RWPE2 (cell line): ENCODE measurements around the gene HVCN1.

Experiments used
- ATAC-seq: fragments of 200-7000 bp; cut with Tn5 transposase; 3 replicates; pipeline ENCODE4 v1.9.1; 2021; ENCODE audit warnings: low read depth
- DNase-seq: peaks from one replicate; pipeline ENCODE4 v3.0.0-alpha.2; 2020; ENCODE audit warnings: low spot score
- H3K27ac ChIP-seq: fragments of 450-650 bp; 2 replicates; pipeline ENCODE4 v1.5.1; 2017; ENCODE audit warnings: mild to moderate bottlenecking; ENCODE audit not compliant: poor library complexity, severe bottlenecking
- H3K27me3 ChIP-seq: fragments of 250-450 bp; sonication (Bioruptor Pico); 2 replicates; pipeline ENCODE4 v1.5.1; 2021; ENCODE audit warnings: mild to moderate bottlenecking, moderate library complexity; ENCODE audit not compliant: insufficient read depth, poor library complexity, severe bottlenecking
- H3K36me3 ChIP-seq: fragments of 250-450 bp; sonication (Bioruptor Pico); 2 replicates; pipeline ENCODE4 v1.5.1; 2020; ENCODE audit warnings: low read depth, mild to moderate bottlenecking, moderate library complexity
- H3K4me1 ChIP-seq: fragments of 250-450 bp; sonication (Bioruptor Pico); 2 replicates; pipeline ENCODE4 v1.5.1; 2021; ENCODE audit warnings: mild to moderate bottlenecking, moderate library complexity; ENCODE audit not compliant: insufficient read depth, poor library complexity, severe bottlenecking
- H3K4me3 ChIP-seq: fragments of 250-450 bp; sonication (Bioruptor Pico); 2 replicates; pipeline ENCODE4 v1.5.1; 2021; ENCODE audit warnings: mild to moderate bottlenecking, moderate library complexity; ENCODE audit not compliant: severe bottlenecking
- H3K9me3 ChIP-seq: fragments of 250-450 bp; sonication (Bioruptor Pico); 2 replicates; pipeline ENCODE4 v1.5.1; 2021; ENCODE audit warnings: mild to moderate bottlenecking, moderate library complexity; ENCODE audit not compliant: severe bottlenecking
- TF ChIP-seq, protein P1 (sequence below): fragments of 450-650 bp; IDR thresholded peaks from one replicate; pipeline ENCODE4 v1.5.1; 2017; ENCODE audit warnings: mild to moderate bottlenecking, moderate library complexity; ENCODE audit not compliant: poor library complexity, severe bottlenecking

HVCN1 gene

DNA sequence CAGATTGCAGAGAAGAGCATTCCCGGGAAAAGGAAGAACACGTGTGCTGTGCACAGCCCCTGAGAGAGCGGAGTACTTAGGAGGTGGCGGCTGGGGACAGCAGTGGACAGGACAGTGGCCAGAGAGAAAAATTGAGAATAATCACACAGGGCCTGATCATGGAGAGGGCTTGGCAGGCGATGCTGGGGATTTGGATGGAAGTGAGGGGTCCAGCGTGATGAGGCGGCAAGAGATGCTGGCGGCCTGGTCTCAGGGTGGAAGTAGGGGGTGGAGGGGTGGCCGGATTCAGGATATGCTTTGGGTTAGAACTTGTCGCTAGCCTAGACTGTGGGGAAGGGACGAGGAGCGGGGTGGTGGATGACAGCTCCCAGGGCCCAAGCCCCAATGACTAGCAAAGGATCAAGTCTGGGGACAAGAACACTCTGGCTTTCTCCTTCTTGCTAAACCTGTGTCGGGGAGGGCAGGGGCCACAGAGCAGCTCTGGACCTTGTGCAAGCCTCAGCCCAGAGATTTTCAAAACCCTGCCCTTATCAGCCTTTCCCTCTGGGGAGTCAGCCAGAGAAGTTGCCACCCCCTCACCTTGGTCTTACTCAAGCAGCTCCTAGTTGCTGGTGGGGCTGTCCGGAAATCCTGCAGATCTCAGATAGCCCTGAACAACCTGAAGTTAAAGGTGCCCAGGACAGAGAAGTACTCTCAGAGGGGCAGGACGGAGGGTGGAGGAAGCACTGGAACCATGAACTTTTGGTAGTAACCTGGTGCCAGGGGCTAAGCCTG, 1.3 kb downstream of the HVCN1 start:
- Histone ChIP-seq H3K36me3 (no peaks in the 10 kb centered on the region), H3K4me1 (no peaks in the 10 kb centered on the region), H3K4me3 (no peak overlapping the region), H3K27me3 (peaks cover 13% of the 10 kb centered on the region), H3K27ac (no peak overlapping the region), H3K9me3 (no peaks in the 10 kb centered on the region)
- DNase-seq (no peak), ATAC-seq (no peak)
- TF ChIP-seq, protein P1, sequence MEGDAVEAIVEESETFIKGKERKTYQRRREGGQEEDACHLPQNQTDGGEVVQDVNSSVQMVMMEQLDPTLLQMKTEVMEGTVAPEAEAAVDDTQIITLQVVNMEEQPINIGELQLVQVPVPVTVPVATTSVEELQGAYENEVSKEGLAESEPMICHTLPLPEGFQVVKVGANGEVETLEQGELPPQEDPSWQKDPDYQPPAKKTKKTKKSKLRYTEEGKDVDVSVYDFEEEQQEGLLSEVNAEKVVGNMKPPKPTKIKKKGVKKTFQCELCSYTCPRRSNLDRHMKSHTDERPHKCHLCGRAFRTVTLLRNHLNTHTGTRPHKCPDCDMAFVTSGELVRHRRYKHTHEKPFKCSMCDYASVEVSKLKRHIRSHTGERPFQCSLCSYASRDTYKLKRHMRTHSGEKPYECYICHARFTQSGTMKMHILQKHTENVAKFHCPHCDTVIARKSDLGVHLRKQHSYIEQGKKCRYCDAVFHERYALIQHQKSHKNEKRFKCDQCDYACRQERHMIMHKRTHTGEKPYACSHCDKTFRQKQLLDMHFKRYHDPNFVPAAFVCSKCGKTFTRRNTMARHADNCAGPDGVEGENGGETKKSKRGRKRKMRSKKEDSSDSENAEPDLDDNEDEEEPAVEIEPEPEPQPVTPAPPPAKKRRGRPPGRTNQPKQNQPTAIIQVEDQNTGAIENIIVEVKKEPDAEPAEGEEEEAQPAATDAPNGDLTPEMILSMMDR, result no peak

DNA sequence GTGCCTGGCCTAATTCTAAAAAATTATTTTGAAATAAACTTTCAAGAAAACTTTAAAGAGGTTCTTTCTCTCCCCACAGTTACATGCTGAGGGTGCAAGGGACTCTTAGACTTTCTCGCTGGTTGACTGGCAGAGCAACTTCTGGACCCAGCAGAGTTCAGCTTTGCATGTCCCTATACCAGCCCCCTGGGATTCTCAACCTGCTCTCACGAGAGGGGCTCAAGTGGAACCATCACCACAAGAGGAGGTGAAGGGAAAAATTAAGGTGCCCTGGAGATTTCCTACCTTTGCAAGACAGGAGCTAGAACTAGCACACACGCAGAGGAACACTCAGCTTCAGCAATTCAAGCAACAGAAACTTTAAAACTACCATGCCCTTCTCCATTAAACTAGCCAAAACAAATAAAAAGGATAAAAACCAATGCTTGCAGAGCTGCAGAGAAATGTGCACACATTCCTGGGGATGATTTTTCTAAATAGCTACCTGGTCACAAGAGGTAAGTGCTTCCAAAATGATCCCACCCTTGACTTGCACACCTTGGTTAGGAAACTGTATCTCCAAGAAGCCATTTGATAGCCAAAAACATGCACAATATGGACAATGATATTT, 2.5 kb downstream of the HVCN1 start:
- ATAC-seq (no peak), DNase-seq (no peak)
- no peak overlapping the region for H3K27ac ChIP-seq
- TF ChIP-seq, protein P1, result no peak
- H3K9me3 ChIP-seq, result no peaks in the 10 kb centered on the region
- H3K36me3 ChIP-seq, result no peaks in the 10 kb centered on the region
- no peak overlapping the region for H3K4me3 ChIP-seq
- peaks cover 13% of the 10 kb centered on the region for H3K27me3 ChIP-seq
- no peaks in the 10 kb centered on the region for H3K4me1 ChIP-seq

DNA sequence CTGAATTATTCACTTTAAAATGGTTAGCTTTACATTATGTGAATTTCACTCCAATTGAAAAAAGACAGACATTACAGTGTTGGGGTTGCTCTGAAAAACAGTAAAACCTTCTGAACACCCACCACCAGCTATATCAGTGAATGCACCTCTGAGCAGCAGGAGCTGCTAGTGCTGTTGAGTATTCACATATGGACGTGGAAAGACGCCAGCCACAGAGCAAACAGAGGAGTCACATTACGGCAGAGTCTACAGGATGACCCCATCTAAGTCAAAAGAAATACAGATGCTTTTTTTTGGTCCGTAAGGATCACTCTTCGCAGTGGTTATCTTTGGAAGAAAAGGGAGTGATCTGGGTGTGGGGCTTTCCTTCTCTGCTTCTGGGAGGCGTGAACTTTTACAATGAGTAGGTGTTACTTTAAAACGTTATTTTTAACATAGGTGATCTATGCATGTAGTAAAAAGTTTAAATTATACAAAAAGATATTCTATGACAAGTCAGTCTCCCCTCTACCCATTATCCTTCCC, 4.5 kb downstream of the HVCN1 start:
- TF ChIP-seq, protein P1, result no peak
- Histone ChIP-seq H3K27me3 (peaks cover 13% of the 10 kb centered on the region), H3K9me3 (no peaks in the 10 kb centered on the region), H3K27ac (no peak overlapping the region), H3K36me3 (no peaks in the 10 kb centered on the region), H3K4me1 (no peaks in the 10 kb centered on the region), H3K4me3 (no peak overlapping the region)
- DNase-seq, result no peak
- no peak for ATAC-seq

DNA sequence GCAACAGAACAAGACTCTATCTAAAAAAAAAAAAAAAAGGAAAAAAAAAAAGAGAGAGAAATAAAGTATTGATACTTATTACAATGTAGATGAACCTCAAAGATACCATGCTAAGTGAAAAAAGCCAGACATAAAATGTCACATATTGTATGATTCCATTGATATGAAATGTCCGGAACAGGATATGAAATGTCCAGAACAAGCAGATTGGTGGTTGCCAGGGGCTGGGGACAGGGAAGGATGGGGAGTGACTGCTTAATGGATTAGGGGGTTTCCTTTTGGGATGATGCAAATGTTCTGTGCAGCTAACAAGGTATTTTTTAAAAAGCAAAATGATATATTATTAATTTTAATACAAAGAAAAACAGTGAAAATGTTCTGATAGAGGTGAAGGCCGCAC, 5.0 kb downstream of the HVCN1 start:
- no peak overlapping the region for H3K4me3 ChIP-seq
- H3K27me3 ChIP-seq, result peaks cover 13% of the 10 kb centered on the region
- no peaks in the 10 kb centered on the region for H3K9me3 ChIP-seq
- H3K36me3 ChIP-seq, result no peaks in the 10 kb centered on the region
- no peaks in the 10 kb centered on the region for H3K4me1 ChIP-seq
- DNase-seq (no peak), ATAC-seq (no peak)
- no peak overlapping the region for H3K27ac ChIP-seq
- TF ChIP-seq, protein P1, result no peak

DNA sequence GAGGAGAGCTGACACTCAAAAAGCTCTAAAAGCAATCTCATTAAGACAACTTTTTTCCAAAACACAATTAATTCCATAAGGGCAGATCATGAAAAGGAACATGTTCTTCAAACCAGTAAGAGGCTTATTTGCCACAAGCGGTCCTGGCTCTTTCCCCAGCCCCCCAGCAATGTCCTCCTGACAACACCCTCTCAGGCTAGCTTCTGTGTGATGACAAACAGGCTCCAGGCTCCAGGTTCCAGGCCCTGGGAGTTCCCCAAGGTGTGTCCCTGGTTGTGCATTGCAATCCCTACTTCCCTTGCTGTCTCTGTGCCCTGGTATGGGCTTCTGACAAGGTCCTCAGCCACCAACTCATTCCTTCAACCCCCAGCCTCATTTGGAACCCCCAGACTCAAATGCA, 8.9 kb downstream of the HVCN1 start:
- no peaks in the 10 kb centered on the region for H3K4me1 ChIP-seq
- TF ChIP-seq, protein P1, result no peak
- no peak overlapping the region for H3K27ac ChIP-seq

More for the DNA sequence above, 8.9 kb downstream of the HVCN1 start:
- Histone ChIP-seq H3K4me3 (no peak overlapping the region), H3K9me3 (no peaks in the 10 kb centered on the region), H3K36me3 (no peaks in the 10 kb centered on the region), H3K27me3 (no peaks in the 10 kb centered on the region)
- DNase-seq (no peak), ATAC-seq (no peak)
